HL-60 (cell line): ENCODE results near the gene TRABD2B.

Experiments
- CTCF ChIP-seq: IDR thresholded peaks from one replicate; pipeline ENCODE4 v1.5.1; 2011; ENCODE audit warnings: low read length, control low read depth, inconsistent platforms; ENCODE audit not compliant: insufficient read depth
- GABPA ChIP-seq: IDR thresholded peaks from 2 replicates; pipeline ENCODE4 v1.6.1; 2012; ENCODE audit warnings: low read depth
- POLR2AphosphoS5 ChIP-seq: IDR thresholded peaks from 2 replicates; pipeline ENCODE4 v1.6.1; 2012; ENCODE audit warnings: low read depth

DNA sequence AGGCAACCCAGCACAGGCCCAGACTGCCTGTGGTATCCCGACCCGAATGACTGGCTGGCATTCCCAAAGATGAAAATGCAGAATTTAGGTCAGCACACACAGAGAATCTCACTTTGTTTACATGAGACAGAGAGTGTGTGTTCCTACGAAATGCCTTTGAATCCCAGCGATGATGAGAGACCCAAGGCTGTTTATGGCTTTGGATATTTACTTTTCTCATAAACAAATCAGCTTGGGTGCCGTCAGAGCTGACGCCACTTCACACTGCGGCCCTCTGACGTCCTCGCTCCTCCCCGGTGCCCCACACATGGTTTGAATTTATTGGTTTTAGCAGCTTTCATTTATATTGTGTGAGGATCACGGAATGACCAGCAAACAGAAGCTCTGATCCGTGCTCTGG lies 18.7 kb downstream of the TRABD2B start:
- TF ChIP-seq CTCF (no peak), POLR2AphosphoS5 (no peak), GABPA (no peak)
